Neural crest cell (in vitro differentiated cells): Measurements from ENCODE around the gene KCTD5. TPM values are rescaled to one million over a fixed set of nuclear protein-coding genes. Genes with fewer than 3 reads are reported as not detected.
"Not testable (repeated sequence)": the region's sequence is repeated elsewhere in the genome, so short reads cannot be mapped to it uniquely, and the experiment has no call there.

Experiments
- DNase-seq: peaks from one replicate; pipeline ENCODE4 v3.0.0; 2021; ENCODE audit warnings: low read depth, mixed read lengths, low spot score
- H3K27ac Mint-ChIP-seq: one replicate; pipeline ENCODE4 v1.8.0; 2021; ENCODE audit warnings: mild to moderate bottlenecking, mixed read lengths; ENCODE audit not compliant: unreplicated experiment
- H3K27me3 Mint-ChIP-seq: 2 replicates; pipeline ENCODE4 v1.8.0; 2021; ENCODE audit warnings: low read depth, mild to moderate bottlenecking, mixed read lengths
- H3K36me3 Mint-ChIP-seq: 2 replicates; pipeline ENCODE4 v1.8.0; 2021; ENCODE audit warnings: low read depth, mild to moderate bottlenecking, mixed read lengths
- H3K4me1 Mint-ChIP-seq: 2 replicates; pipeline ENCODE4 v1.8.0; 2021; ENCODE audit warnings: mixed read lengths
- H3K4me3 Mint-ChIP-seq: one replicate; pipeline ENCODE4 v1.8.0; 2021; ENCODE audit warnings: mild to moderate bottlenecking, mixed read lengths
- H3K9me3 Mint-ChIP-seq: 2 replicates; pipeline ENCODE4 v1.8.0; 2021; ENCODE audit warnings: mixed read lengths
- CTCF ChIP-seq: fragments of 200-600 bp; sonication (generic); conservative IDR thresholded peaks from 2 replicates; pipeline ENCODE4 v1.5.0; 2021; ENCODE audit warnings: antibody characterized with exemption, mild to moderate bottlenecking
- total RNA-seq: library from RNA; stranded (reverse); gene quantifications from 2 replicates; pipeline ENCODE4 v1.2.1, GENCODE V29; 2021

Gene KCTD5
- total RNA-seq, 1 donor from 2014 or later: 27.7 TPM

GRCh38 chr16:2656985-2657384 is 25.3 kb upstream of the KCTD5 start:
- H3K4me1 Mint-ChIP-seq: peaks cover 4% of the 10 kb centered on the region
- TF ChIP-seq CTCF: no peak
- no peak overlapping the region for H3K27ac Mint-ChIP-seq

GRCh38 chr16:2657803-2658202 is 24.5 kb upstream of the KCTD5 start:
- H3K36me3 Mint-ChIP-seq, H3K27ac Mint-ChIP-seq, H3K4me3 Mint-ChIP-seq, H3K4me1 Mint-ChIP-seq, H3K27me3 Mint-ChIP-seq, H3K9me3 Mint-ChIP-seq, DNase-seq: not testable (repeated sequence)

More at GRCh38 chr16:2656985-2657384, 25.3 kb upstream of the KCTD5 start:
- no peaks in the 10 kb centered on the region for H3K36me3 Mint-ChIP-seq
- H3K4me3 Mint-ChIP-seq: no peak overlapping the region
- peaks cover 4% of the 10 kb centered on the region for H3K27me3 Mint-ChIP-seq
- DNase-seq: no peak
- H3K9me3 Mint-ChIP-seq: no peaks in the 10 kb centered on the region

- not testable (repeated sequence) for H3K4me1 Mint-ChIP-seq, H3K27ac Mint-ChIP-seq, H3K9me3 Mint-ChIP-seq, DNase-seq, H3K27me3 Mint-ChIP-seq, H3K36me3 Mint-ChIP-seq
- H3K4me3 Mint-ChIP-seq: peak overlapping the region; percentile 31
Measured at GRCh38 chr16:2659560-2659959, 22.8 kb upstream of the KCTD5 start.

GRCh38 chr16:2660014-2660662 is 22.2 kb upstream of the KCTD5 start:
- not testable (repeated sequence) for H3K27me3 Mint-ChIP-seq, H3K4me1 Mint-ChIP-seq, H3K9me3 Mint-ChIP-seq, DNase-seq, H3K36me3 Mint-ChIP-seq, H3K4me3 Mint-ChIP-seq
- H3K27ac Mint-ChIP-seq: peak overlapping the region; percentile 90

GRCh38 chr16:2660755-2661373 is 21.5 kb upstream of the KCTD5 start:
- not testable (repeated sequence) for H3K9me3 Mint-ChIP-seq, H3K4me3 Mint-ChIP-seq, DNase-seq, H3K27me3 Mint-ChIP-seq, H3K4me1 Mint-ChIP-seq, H3K27ac Mint-ChIP-seq, H3K36me3 Mint-ChIP-seq
- TF ChIP-seq CTCF: peak; percentile 61

GRCh38 chr16:2663553-2664546 is 18.5 kb upstream of the KCTD5 start:
- H3K4me3 Mint-ChIP-seq: no peak overlapping the region
- peaks cover 4% of the 10 kb centered on the region for H3K4me1 Mint-ChIP-seq

More at GRCh38 chr16:2663553-2664546, 18.5 kb upstream of the KCTD5 start:
- no peaks in the 10 kb centered on the region for H3K27me3 Mint-ChIP-seq
- no peak for TF ChIP-seq CTCF
- no peak for DNase-seq
- H3K36me3 Mint-ChIP-seq: no peaks in the 10 kb centered on the region
- H3K27ac Mint-ChIP-seq: no peak overlapping the region
- H3K9me3 Mint-ChIP-seq: no peaks in the 10 kb centered on the region
